Measurements from ENCODE around the gene NR2F1-AS1.

DNA sequence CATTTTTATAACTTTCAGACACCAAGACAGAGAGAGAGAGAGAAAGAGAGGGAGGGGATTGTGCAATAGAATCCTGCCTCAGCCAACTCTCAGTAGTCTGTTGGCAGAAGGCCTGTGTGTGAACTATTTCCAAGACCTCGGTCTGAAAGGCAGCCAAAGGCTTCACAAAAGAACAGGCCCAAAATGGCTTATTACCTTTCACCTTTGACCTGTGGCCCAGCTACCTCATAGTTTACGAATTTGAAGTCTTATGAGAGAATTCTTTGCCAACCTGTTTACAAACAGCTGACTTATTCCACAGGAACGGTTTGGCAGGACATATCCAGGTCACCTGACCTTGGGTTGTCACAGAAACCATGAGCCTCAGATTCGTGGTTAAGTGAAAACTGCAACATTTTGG lies 48.6 kb downstream of the NR2F1-AS1 start:
- TF ChIP-seq, protein P1, sequence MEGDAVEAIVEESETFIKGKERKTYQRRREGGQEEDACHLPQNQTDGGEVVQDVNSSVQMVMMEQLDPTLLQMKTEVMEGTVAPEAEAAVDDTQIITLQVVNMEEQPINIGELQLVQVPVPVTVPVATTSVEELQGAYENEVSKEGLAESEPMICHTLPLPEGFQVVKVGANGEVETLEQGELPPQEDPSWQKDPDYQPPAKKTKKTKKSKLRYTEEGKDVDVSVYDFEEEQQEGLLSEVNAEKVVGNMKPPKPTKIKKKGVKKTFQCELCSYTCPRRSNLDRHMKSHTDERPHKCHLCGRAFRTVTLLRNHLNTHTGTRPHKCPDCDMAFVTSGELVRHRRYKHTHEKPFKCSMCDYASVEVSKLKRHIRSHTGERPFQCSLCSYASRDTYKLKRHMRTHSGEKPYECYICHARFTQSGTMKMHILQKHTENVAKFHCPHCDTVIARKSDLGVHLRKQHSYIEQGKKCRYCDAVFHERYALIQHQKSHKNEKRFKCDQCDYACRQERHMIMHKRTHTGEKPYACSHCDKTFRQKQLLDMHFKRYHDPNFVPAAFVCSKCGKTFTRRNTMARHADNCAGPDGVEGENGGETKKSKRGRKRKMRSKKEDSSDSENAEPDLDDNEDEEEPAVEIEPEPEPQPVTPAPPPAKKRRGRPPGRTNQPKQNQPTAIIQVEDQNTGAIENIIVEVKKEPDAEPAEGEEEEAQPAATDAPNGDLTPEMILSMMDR (IDR thresholded peaks at IDR 0.05), result no peak
- TF ChIP-seq POLR2AphosphoS5 (IDR thresholded peaks at IDR 0.05; ENCODE audit: low read depth, low read length), result no peak
- TF ChIP-seq TCF7L2 (IDR thresholded peaks at IDR 0.05; ENCODE audit: low read depth, low read length), result no peak
- TF ChIP-seq, protein P2, sequence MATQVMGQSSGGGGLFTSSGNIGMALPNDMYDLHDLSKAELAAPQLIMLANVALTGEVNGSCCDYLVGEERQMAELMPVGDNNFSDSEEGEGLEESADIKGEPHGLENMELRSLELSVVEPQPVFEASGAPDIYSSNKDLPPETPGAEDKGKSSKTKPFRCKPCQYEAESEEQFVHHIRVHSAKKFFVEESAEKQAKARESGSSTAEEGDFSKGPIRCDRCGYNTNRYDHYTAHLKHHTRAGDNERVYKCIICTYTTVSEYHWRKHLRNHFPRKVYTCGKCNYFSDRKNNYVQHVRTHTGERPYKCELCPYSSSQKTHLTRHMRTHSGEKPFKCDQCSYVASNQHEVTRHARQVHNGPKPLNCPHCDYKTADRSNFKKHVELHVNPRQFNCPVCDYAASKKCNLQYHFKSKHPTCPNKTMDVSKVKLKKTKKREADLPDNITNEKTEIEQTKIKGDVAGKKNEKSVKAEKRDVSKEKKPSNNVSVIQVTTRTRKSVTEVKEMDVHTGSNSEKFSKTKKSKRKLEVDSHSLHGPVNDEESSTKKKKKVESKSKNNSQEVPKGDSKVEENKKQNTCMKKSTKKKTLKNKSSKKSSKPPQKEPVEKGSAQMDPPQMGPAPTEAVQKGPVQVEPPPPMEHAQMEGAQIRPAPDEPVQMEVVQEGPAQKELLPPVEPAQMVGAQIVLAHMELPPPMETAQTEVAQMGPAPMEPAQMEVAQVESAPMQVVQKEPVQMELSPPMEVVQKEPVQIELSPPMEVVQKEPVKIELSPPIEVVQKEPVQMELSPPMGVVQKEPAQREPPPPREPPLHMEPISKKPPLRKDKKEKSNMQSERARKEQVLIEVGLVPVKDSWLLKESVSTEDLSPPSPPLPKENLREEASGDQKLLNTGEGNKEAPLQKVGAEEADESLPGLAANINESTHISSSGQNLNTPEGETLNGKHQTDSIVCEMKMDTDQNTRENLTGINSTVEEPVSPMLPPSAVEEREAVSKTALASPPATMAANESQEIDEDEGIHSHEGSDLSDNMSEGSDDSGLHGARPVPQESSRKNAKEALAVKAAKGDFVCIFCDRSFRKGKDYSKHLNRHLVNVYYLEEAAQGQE (IDR thresholded peaks at IDR 0.05; ENCODE audit: insufficient read depth in 1 of 2, low read depth in 2 of 2, low read length in 1 of 2), result no peak
- TF ChIP-seq SIN3A (IDR thresholded peaks at IDR 0.05; ENCODE audit: borderline replicate concordance, insufficient read depth, low read depth, low read length), result no peak

Data from Panc1 (cell line).